CD4-positive, alpha-beta T cell (primary cell): Measurements from ENCODE around the gene CD53. TPM values are rescaled to one million over a fixed set of nuclear protein-coding genes. Genes with fewer than 3 reads are reported as not detected.
A peak's percentile ranks its signal among the peaks of the same experiment; 100 is the strongest.

Experiments used
- ATAC-seq: fragments of 200-7000 bp; cut with Tn5 transposase; one replicate; pipeline ENCODE4 v1.10.0; 2022; ENCODE audit warnings: mild to moderate bottlenecking; ENCODE audit not compliant: poor library complexity
- CTCF ChIA-PET: fragments of 350-600 bp; sonication (Branson Sonifier 250); formaldehyde crosslinking; loops from one replicate; lab custom pipeline; 2021; ENCODE audit warnings: antibody characterized with exemption, inconsistent platforms; lab: Charles Lee
- POLR2A ChIA-PET: fragments of 350-600 bp; sonication (Branson Sonifier 250); formaldehyde crosslinking; loops from one replicate; lab custom pipeline; 2021; ENCODE audit warnings: antibody characterized with exemption, inconsistent platforms; lab: Charles Lee
- DNase-seq, 14 experiments: peaks; one replicate each; pipeline ENCODE4 v3.0.0-alpha.2; 2013 to 2020; ENCODE audit warnings: mixed read lengths in 2 of 14
- H3K27ac ChIP-seq, 2 donors: one replicate each; pipeline versions ENCODE4 v1.5.1 to v1.7.0; 2013; ENCODE audit warnings: low read length in 2 of 2, low read depth in 1 of 2, mild to moderate bottlenecking in 1 of 2
- H3K27me3 ChIP-seq, 2 experiments: 1 replicate in 1 of 2; 2 replicates in 1 of 2; pipeline versions ENCODE4 v1.6.1 to v1.7.0; 2013; ENCODE audit warnings: low read length in 2 of 2, control low read depth in 1 of 2, mild to moderate bottlenecking in 1 of 2, moderate library complexity in 1 of 2; ENCODE audit not compliant: insufficient read depth in 2 of 2, control insufficient read depth in 1 of 2
- H3K36me3 ChIP-seq: one replicate; pipeline ENCODE4 v1.6.1; 2013; ENCODE audit warnings: low read length, control low read depth; ENCODE audit not compliant: insufficient read depth
- H3K4me1 ChIP-seq: one replicate; pipeline ENCODE4 v1.6.1; 2013; ENCODE audit warnings: low read length, control low read depth; ENCODE audit not compliant: insufficient read depth
- H3K4me3 ChIP-seq: one replicate; pipeline ENCODE4 v1.5.1; 2013; ENCODE audit warnings: mild to moderate bottlenecking, low read length, moderate library complexity
- H3K9me3 ChIP-seq, 2 experiments: 1 replicate in 1 of 2; 2 replicates in 1 of 2; pipeline versions ENCODE4 v1.6.1 to v1.7.0; 2013; ENCODE audit warnings: low read length in 2 of 2, mild to moderate bottlenecking in 2 of 2, control low read depth in 1 of 2, moderate library complexity in 1 of 2; ENCODE audit not compliant: control insufficient read depth in 1 of 2, insufficient read depth in 1 of 2
- H3K27ac Mint-ChIP-seq: one replicate; pipeline ENCODE4 v1.8.0; 2020; ENCODE audit warnings: mixed read lengths
- H3K27me3 Mint-ChIP-seq: one replicate; pipeline ENCODE4 v1.8.0; 2021; ENCODE audit warnings: mixed read lengths
- H3K36me3 Mint-ChIP-seq: one replicate; pipeline ENCODE4 v1.8.0; 2021; ENCODE audit warnings: low read depth, mixed read lengths
- H3K4me1 Mint-ChIP-seq: one replicate; pipeline ENCODE4 v1.8.0; 2021; ENCODE audit warnings: low read depth, mixed read lengths
- H3K4me3 Mint-ChIP-seq: one replicate; pipeline ENCODE4 v1.8.0; 2020; ENCODE audit warnings: mild to moderate bottlenecking, mixed read lengths
- H3K9me3 Mint-ChIP-seq: one replicate; pipeline ENCODE4 v1.8.0; 2020; ENCODE audit warnings: mixed read lengths
- intact Hi-C, 2 experiments: fragments of 100-400 bp; cut with DNase I in 1 of 2; cut with micrococcal nuclease in 1 of 2; formaldehyde crosslinking; loops; one replicate each; pipeline versions ENCODE4 v1.15.1 to v1.9.0; 2023 to 2025; cut with DNase I, micrococcal nuclease
- total RNA-seq, 174 experiments: library from RNA in 2 of 174; stranded (reverse) in 2 of 174; gene quantifications; one replicate each; pipeline ENCODE4 v1.2.3 and lab custom pipeline; 2021 to 2026
- TF ChIP-seq, protein P1 (sequence below): fragments of 200-600 bp; IDR thresholded peaks from one replicate; pipeline ENCODE4 v1.8.0; 2022; ENCODE audit warnings: antibody characterized with exemption, mild to moderate bottlenecking

Gene CD53
- total RNA-seq, 2 experiments from 2014 or later = 169 to 176 TPM

- peaks cover 90% of the 10 kb centered on the region for H3K36me3 Mint-ChIP-seq
- DNase-seq (no peak), ATAC-seq (no peak)
- peak overlapping the region; percentile 50 for H3K4me3 Mint-ChIP-seq
- H3K27me3 ChIP-seq = no peaks in the 10 kb centered on the region
- CTCF ChIA-PET = interaction anchor here (0.6 to 1.5 kb wide), 3 partner anchors 12 to 101 kb away, joined by 3 to 4 read pairs (median 3); no protein-coding TSS in a partner anchor
- TF ChIP-seq, protein P1, sequence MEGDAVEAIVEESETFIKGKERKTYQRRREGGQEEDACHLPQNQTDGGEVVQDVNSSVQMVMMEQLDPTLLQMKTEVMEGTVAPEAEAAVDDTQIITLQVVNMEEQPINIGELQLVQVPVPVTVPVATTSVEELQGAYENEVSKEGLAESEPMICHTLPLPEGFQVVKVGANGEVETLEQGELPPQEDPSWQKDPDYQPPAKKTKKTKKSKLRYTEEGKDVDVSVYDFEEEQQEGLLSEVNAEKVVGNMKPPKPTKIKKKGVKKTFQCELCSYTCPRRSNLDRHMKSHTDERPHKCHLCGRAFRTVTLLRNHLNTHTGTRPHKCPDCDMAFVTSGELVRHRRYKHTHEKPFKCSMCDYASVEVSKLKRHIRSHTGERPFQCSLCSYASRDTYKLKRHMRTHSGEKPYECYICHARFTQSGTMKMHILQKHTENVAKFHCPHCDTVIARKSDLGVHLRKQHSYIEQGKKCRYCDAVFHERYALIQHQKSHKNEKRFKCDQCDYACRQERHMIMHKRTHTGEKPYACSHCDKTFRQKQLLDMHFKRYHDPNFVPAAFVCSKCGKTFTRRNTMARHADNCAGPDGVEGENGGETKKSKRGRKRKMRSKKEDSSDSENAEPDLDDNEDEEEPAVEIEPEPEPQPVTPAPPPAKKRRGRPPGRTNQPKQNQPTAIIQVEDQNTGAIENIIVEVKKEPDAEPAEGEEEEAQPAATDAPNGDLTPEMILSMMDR = no peak
- peaks cover 62% of the 10 kb centered on the region for H3K4me1 ChIP-seq
- no peaks in the 10 kb centered on the region for H3K9me3 ChIP-seq
- intact Hi-C loops = no loop called here
- peaks cover 41% of the 10 kb centered on the region for H3K36me3 ChIP-seq
- no peaks in the 10 kb centered on the region for H3K9me3 Mint-ChIP-seq
- H3K4me3 ChIP-seq = no peak overlapping the region
- H3K27me3 Mint-ChIP-seq = no peaks in the 10 kb centered on the region
- H3K4me1 Mint-ChIP-seq = peaks cover 93% of the 10 kb centered on the region
- POLR2A ChIA-PET = interaction anchor here (0.7 to 3.4 kb wide), 5 partner anchors 10 to 76 kb away, joined by 3 to 11 read pairs (median 4); partner anchors contain the start of gene LRIF1
- peak overlapping the region; percentile 76 for H3K27ac Mint-ChIP-seq
- H3K27ac ChIP-seq = no peak overlapping the region
Measured at GRCh38 chr1:110888049-110888448, 15.1 kb downstream of the CD53 start.

DNA sequence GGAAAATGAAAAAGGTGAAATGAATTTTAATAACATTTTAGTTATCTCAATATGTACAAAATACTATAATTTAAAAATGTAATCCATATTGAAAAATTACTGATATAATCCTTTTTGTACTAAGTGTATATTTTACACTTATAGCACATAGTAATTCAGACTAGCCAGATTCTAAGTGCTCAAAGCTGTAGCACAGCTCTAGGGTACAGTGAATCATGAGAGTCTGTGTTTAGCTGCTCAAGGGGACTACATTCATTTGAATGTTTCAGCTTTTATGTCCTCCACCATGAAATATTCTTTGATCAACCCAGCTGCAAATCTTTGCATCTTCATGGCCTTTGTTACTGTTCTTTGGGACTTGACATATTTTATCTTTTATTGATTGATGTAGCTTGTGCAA is 15.7 kb downstream of the CD53 start:
- Histone ChIP-seq H3K36me3 (peaks cover 46% of the 10 kb centered on the region), H3K27ac (no peak overlapping the region), H3K9me3 (no peaks in the 10 kb centered on the region), H3K27me3 (no peaks in the 10 kb centered on the region), H3K4me3 (no peak overlapping the region), H3K4me1 (peaks cover 68% of the 10 kb centered on the region)
- TF ChIP-seq, protein P1 = no peak
- ChIA-PET POLR2A (interaction anchor here (0.6 to 3.4 kb wide), 4 partner anchors 9 to 76 kb away, joined by 3 to 11 read pairs (median 5); partner anchors contain the start of gene LRIF1), CTCF (no interaction called here)
- Mint-ChIP-seq H3K4me1 (peaks cover 93% of the 10 kb centered on the region), H3K27ac (peak overlapping the region; percentile 76), H3K27me3 (no peaks in the 10 kb centered on the region), H3K9me3 (no peaks in the 10 kb centered on the region), H3K4me3 (no peak overlapping the region), H3K36me3 (peaks cover 91% of the 10 kb centered on the region)
- intact Hi-C loops = no loop called here
- DNase-seq (no peak), ATAC-seq (no peak)

DNA sequence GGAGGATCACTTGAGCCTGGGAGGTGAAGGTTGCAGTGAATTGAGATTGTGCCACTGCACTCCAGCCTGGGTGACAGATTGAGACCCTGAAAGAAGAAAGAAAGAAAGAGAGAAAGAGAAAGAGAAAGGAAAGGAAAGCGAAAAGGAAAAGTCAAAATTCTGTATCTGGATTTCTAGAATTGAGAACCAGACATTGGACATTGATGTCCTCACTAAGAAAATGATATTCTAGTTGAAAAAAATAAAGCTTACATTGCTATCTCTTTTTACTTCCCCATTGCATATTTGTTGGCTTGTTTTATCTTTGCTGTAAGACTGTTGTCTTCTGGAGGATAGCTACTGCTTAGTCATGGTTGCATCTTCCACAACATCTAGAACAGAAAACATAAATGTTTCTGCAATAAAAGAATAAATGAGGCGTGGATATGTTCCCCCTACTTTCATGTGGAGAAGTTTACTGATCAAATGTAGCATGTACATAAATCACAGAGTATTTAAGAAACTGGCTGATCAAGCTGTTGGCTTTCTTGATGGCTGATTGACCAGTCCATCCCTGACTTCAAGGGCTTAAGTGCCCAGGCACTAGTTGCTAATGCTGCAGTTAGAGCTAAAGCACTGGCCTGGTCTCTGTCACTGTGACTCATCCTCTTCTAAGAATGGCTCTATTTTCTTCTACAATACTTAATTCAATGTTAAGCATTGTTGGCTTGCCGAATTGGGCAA is 17.7 kb downstream of the CD53 start:
- ATAC-seq (no peak), DNase-seq (no peak)
- H3K27me3 ChIP-seq = no peaks in the 10 kb centered on the region
- H3K27ac Mint-ChIP-seq = peak overlapping the region; percentile 92
- no peaks in the 10 kb centered on the region for H3K9me3 ChIP-seq
- no peak overlapping the region for H3K4me3 Mint-ChIP-seq
- no peaks in the 10 kb centered on the region for H3K27me3 Mint-ChIP-seq
- peaks cover 66% of the 10 kb centered on the region for H3K36me3 ChIP-seq
- peaks cover 80% of the 10 kb centered on the region for H3K4me1 ChIP-seq
- ChIA-PET CTCF (interaction anchor here (0.7 to 1.4 kb wide), 3 partner anchors 11 to 125 kb away, joined by 3 read pairs; no protein-coding TSS in a partner anchor), POLR2A (interaction anchor here (1.4 to 3.4 kb wide), 4 partner anchors 7 to 104 kb away, joined by 3 to 12 read pairs (median 8); no protein-coding TSS in a partner anchor)
- no peak overlapping the region for H3K27ac ChIP-seq
- TF ChIP-seq, protein P1 = no peak
- peaks cover 98% of the 10 kb centered on the region for H3K36me3 Mint-ChIP-seq
- intact Hi-C loops = no loop called here
- H3K4me1 Mint-ChIP-seq = peaks cover 98% of the 10 kb centered on the region
- H3K9me3 Mint-ChIP-seq = no peaks in the 10 kb centered on the region
- no peak overlapping the region for H3K4me3 ChIP-seq
